ENCODE measurements around the gene RTN4R.

RTN4R gene

GRCh38 chr22:20257212-20258020, 10.7 kb downstream of the RTN4R start:
- no peak for DNase-seq (ENCODE audit: low spot score)

GRCh38 chr22:20256551-20257211, 11.4 kb downstream of the RTN4R start:
- DNase-seq (ENCODE audit: low spot score), result no peak

- DNase-seq (ENCODE audit: low spot score), result no peak
Measured at GRCh38 chr22:20256027-20256426, 12.1 kb downstream of the RTN4R start.

GRCh38 chr22:20254975-20255946, 12.9 kb downstream of the RTN4R start:
- DNase-seq (ENCODE audit: low spot score), result no peak

GRCh38 chr22:20253161-20253560, 15.0 kb downstream of the RTN4R start:
- no peak for DNase-seq (ENCODE audit: low spot score)

- DNase-seq (ENCODE audit: low spot score), result no peak
Measured at GRCh38 chr22:20251981-20252380, 16.1 kb downstream of the RTN4R start.

- DNase-seq (ENCODE audit: low spot score), result no peak
Measured at GRCh38 chr22:20251491-20251890, 16.6 kb downstream of the RTN4R start.

- no peak for DNase-seq (ENCODE audit: low spot score)
Measured at GRCh38 chr22:20249797-20250354, 18.2 kb downstream of the RTN4R start.

GRCh38 chr22:20248461-20248978, 19.6 kb downstream of the RTN4R start:
- no peak for DNase-seq (ENCODE audit: low spot score)

- DNase-seq (ENCODE audit: low spot score), result no peak
Measured at GRCh38 chr22:20247608-20248171, 20.4 kb downstream of the RTN4R start.

GRCh38 chr22:20247010-20247505, 21.1 kb downstream of the RTN4R start:
- DNase-seq (ENCODE audit: low spot score), result no peak

- DNase-seq (ENCODE audit: low spot score), result no peak
Measured at GRCh38 chr22:20246368-20247009, 21.6 kb downstream of the RTN4R start.

- no peak for DNase-seq (ENCODE audit: low spot score)
Measured at GRCh38 chr22:20245577-20246367, 22.3 kb downstream of the RTN4R start.

- DNase-seq (ENCODE audit: low spot score), result no peak
Measured at GRCh38 chr22:20244691-20245576, 23.2 kb downstream of the RTN4R start.

- no peak for DNase-seq (ENCODE audit: low spot score)
Measured at GRCh38 chr22:20244250-20244648, 23.9 kb downstream of the RTN4R start.

GRCh38 chr22:20243537-20244249, 24.4 kb downstream of the RTN4R start:
- no peak for DNase-seq (ENCODE audit: low spot score)

- DNase-seq (ENCODE audit: low spot score), result no peak
Measured at GRCh38 chr22:20243176-20243536, 25.0 kb downstream of the RTN4R start.
